Neural crest cell (in vitro differentiated cells): ENCODE measurements around the gene LRCH3. TPM values are rescaled to one million over a fixed set of nuclear protein-coding genes. Genes with fewer than 3 reads are reported as not detected.
A peak's percentile ranks its signal among the peaks of the same experiment; 100 is the strongest.
"Not testable (repeated sequence)": the region's sequence is repeated elsewhere in the genome, so short reads cannot be mapped to it uniquely, and the experiment has no call there.

Experiments used
- DNase-seq: peaks from one replicate; pipeline ENCODE4 v3.0.0; 2021; ENCODE audit warnings: low read depth, mixed read lengths, low spot score
- H3K27ac Mint-ChIP-seq: one replicate; pipeline ENCODE4 v1.8.0; 2021; ENCODE audit warnings: mild to moderate bottlenecking, mixed read lengths; ENCODE audit not compliant: unreplicated experiment
- H3K27me3 Mint-ChIP-seq: 2 replicates; pipeline ENCODE4 v1.8.0; 2021; ENCODE audit warnings: low read depth, mild to moderate bottlenecking, mixed read lengths
- H3K36me3 Mint-ChIP-seq: 2 replicates; pipeline ENCODE4 v1.8.0; 2021; ENCODE audit warnings: low read depth, mild to moderate bottlenecking, mixed read lengths
- H3K4me1 Mint-ChIP-seq: 2 replicates; pipeline ENCODE4 v1.8.0; 2021; ENCODE audit warnings: mixed read lengths
- H3K4me3 Mint-ChIP-seq: one replicate; pipeline ENCODE4 v1.8.0; 2021; ENCODE audit warnings: mild to moderate bottlenecking, mixed read lengths
- H3K9me3 Mint-ChIP-seq: 2 replicates; pipeline ENCODE4 v1.8.0; 2021; ENCODE audit warnings: mixed read lengths
- CTCF ChIP-seq: fragments of 200-600 bp; sonication (generic); conservative IDR thresholded peaks from 2 replicates; pipeline ENCODE4 v1.5.0; 2021; ENCODE audit warnings: antibody characterized with exemption, mild to moderate bottlenecking
- total RNA-seq: library from RNA; stranded (reverse); gene quantifications from 2 replicates; pipeline ENCODE4 v1.2.1, GENCODE V29; 2021

Gene LRCH3
- total RNA-seq, 1 donor from 2014 or later: 69.0 TPM

- Mint-ChIP-seq H3K9me3 (no peaks in the 10 kb centered on the region), H3K4me3 (peak overlapping the region; percentile 7), H3K27me3 (no peaks in the 10 kb centered on the region), H3K4me1 (peaks cover 31% of the 10 kb centered on the region), H3K27ac (peak overlapping the region; percentile 62), H3K36me3 (peaks cover 20% of the 10 kb centered on the region)
- no peak for DNase-seq
- no peak for TF ChIP-seq CTCF
Observed at GRCh38 chr3:197880491-197881269, 89.6 kb downstream of the LRCH3 start.

DNA sequence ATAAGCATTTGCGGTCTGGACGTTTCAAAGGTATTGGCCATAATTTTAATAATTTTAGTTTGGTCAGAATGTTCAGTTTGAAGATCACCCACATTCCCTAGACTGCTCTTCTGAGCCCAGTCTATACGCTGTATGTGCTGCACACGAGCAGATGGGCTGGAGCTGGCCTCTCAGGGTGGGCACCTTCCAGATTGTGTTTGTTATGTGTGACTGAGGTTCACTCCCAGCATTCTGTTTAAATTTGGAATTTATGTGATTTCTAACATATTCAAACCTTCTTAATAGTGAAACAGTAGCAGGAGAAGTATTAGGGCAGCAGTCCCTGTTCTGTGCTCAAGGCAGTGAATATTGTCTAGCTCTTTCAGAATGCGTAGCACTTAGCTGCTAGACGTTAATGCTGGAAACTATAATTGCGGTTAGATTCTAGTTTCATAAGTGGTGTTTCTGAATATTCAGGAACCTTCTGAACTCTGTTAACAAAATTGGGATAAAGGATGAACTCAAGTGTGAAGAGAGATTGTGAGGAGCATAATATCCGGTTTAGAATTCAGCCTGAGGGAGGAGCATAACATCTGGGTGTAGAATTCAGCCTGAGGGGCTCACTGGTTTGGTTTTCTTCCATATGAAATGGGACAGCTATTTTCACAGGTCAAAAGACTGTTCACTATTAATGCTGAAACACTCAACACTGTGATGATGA, 90.4 kb downstream of the LRCH3 start:
- H3K27me3 Mint-ChIP-seq: no peaks in the 10 kb centered on the region
- peaks cover 31% of the 10 kb centered on the region for H3K4me1 Mint-ChIP-seq
- H3K4me3 Mint-ChIP-seq: peak overlapping the region; percentile 69
- peaks cover 20% of the 10 kb centered on the region for H3K36me3 Mint-ChIP-seq
- H3K27ac Mint-ChIP-seq: peak overlapping the region; percentile 62
- DNase-seq: no peak
- H3K9me3 Mint-ChIP-seq: no peaks in the 10 kb centered on the region
- TF ChIP-seq CTCF: no peak

DNA sequence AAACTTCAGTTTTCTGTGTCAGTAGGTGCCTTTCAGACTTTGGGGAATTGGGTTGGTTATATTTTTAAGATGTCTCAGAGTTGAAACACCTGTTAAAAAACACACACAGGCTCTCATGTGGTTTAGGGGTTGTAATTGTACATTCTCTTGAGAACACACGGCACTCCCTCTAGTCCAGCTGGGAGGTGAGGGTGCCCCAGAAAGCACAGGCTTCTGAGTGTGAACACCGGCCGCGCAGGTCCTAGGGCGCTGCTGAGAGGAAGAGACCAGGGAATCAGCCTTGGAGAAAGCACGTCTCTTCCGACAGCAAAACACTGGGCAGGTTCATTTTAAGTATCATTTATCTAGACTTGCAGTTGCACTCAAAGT, 90.9 kb downstream of the LRCH3 start:
- peak overlapping the region; percentile 62 for H3K27ac Mint-ChIP-seq
- peaks cover 20% of the 10 kb centered on the region for H3K36me3 Mint-ChIP-seq

GRCh38 chr3:197882586-197882985, 91.5 kb downstream of the LRCH3 start:
- Mint-ChIP-seq H3K27ac (no peak overlapping the region), H3K27me3 (no peaks in the 10 kb centered on the region), H3K9me3 (no peaks in the 10 kb centered on the region), H3K4me3 (no peak overlapping the region), H3K36me3 (peaks cover 20% of the 10 kb centered on the region), H3K4me1 (peaks cover 31% of the 10 kb centered on the region)
- no peak for DNase-seq
- TF ChIP-seq CTCF: no peak

More for the DNA sequence above, 90.9 kb downstream of the LRCH3 start:
- DNase-seq: no peak
- Mint-ChIP-seq H3K4me1 (peaks cover 31% of the 10 kb centered on the region), H3K9me3 (no peaks in the 10 kb centered on the region), H3K27me3 (no peaks in the 10 kb centered on the region), H3K4me3 (peak overlapping the region; percentile 69)
- no peak for TF ChIP-seq CTCF

DNA sequence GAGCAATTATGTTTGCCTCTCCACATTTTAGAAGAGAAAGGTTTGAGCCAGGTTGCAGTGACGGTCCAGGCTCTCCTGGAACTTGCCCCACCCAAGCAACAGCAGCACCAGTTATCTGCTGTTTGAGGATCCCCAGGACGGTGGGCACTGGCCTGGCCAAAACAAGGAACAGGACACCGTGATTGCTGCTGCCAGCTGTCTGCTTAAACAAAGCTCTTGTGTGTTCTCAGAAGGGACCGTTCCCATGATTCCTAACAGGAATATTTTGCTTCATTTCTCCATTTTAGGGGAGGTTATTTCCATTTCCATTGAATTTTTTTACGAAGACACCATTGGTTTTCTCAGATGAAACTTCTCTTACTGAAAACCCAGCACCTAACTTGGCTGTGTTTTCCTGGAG, 92.5 kb downstream of the LRCH3 start:
- Mint-ChIP-seq H3K4me3 (no peak overlapping the region), H3K9me3 (no peaks in the 10 kb centered on the region), H3K27ac (peak overlapping the region; percentile 1), H3K4me1 (peaks cover 31% of the 10 kb centered on the region), H3K36me3 (peaks cover 14% of the 10 kb centered on the region), H3K27me3 (no peaks in the 10 kb centered on the region)
- TF ChIP-seq CTCF: no peak
- DNase-seq: no peak

DNA sequence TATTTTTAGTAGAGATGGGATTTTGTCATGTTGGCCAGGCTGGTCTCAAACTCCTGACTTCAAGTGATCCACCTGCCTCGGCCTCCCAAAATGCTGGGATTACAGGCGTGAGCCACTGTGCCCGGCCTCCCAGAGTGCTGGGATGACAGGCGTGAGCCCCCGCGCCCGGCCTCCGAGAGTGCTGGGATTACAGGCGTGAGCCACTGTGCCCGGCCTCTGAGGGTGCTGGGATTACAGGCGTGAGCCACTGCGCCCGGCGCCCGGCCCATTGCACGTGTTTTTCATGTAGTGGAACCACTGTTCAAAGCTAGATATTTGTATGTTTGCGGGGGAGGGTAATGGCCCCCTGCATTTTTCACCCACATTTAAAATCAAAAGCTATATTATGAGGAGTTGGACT, 93.3 kb downstream of the LRCH3 start:
- H3K27ac Mint-ChIP-seq, H3K27me3 Mint-ChIP-seq, H3K9me3 Mint-ChIP-seq, DNase-seq, H3K4me3 Mint-ChIP-seq, H3K36me3 Mint-ChIP-seq: not testable (repeated sequence)
- peaks cover 38% of the 10 kb centered on the region for H3K4me1 Mint-ChIP-seq

DNA sequence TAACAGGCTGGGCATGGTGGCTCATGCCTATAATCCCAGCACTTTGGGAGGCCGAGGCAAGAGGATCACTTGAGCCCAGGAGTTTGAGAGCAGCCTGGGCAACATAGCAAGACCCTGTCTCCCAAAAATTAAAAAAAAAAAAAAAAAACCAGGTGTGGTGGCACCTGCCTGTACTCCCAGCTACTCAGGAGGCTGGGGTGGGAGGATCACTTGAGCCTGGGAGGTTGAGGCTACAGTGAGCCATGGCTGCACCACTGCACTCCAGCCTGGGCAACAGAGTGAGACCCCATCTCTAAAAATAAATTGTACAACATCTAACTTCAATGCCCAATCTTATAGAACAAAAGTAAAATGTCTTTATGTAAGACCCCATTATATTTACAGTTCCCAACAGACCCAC, 95.0 kb downstream of the LRCH3 start:
- H3K27ac Mint-ChIP-seq, H3K36me3 Mint-ChIP-seq, H3K4me3 Mint-ChIP-seq, DNase-seq, H3K9me3 Mint-ChIP-seq, H3K27me3 Mint-ChIP-seq: not testable (repeated sequence)
- peaks cover 33% of the 10 kb centered on the region for H3K4me1 Mint-ChIP-seq

DNA sequence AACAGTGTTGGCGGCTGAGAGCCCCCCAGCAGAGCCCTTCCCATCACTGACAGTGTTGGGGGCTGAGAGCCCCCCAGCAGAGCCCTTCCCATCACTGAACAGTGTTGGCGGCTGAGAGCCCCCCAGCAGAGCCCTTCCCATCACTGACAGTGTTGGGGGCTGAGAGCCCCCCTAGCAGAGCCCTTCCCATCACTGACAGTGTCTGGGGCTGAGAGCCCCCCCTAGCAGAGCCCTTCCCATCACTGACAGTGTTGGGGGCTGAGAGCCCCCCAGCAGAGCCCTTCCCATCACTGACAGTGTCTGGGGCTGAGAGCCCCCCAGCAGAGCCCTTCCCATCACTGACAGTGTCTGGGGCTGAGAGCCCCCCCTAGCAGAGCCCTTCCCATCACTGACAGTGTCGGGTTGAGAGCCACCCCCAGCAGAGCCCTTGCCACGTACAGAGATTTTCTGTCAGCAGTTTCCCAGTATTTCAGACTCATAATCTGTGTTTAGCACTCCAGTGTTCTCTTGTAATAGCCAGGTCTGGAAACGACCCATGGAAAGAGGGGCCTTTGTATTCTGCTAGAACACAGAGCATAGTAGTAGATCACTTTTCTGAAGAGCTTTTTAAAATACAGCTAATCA, 96.5 kb downstream of the LRCH3 start:
- not testable (repeated sequence) for H3K27me3 Mint-ChIP-seq, H3K27ac Mint-ChIP-seq, H3K4me3 Mint-ChIP-seq, H3K9me3 Mint-ChIP-seq, H3K36me3 Mint-ChIP-seq, DNase-seq
- H3K4me1 Mint-ChIP-seq: peaks cover 22% of the 10 kb centered on the region
